Cardiac fibroblast (primary cell): ENCODE results near the gene SCAMP3.

Experiments
- DNase-seq, 2 donors: peaks; one replicate each; pipeline versions ENCODE4 v3.0.0 to v3.0.0-alpha.2; 2010; ENCODE audit warnings: low read depth in 2 of 2
- H3K4me3 ChIP-seq, 2 donors: replicated peaks in 1 of 2; 1 replicate in 1 of 2; 2 replicates in 1 of 2; pipeline ENCODE4 v1.5.1; 2011; ENCODE audit warnings: low read depth in 2 of 2, low read length in 2 of 2, mild to moderate bottlenecking in 2 of 2, moderate library complexity in 1 of 2
- TF ChIP-seq, protein P1 (sequence below): IDR thresholded peaks from one replicate; pipeline ENCODE4 v1.5.1; 2011; ENCODE audit warnings: low read depth, mild to moderate bottlenecking, low read length, inconsistent platforms

Gene SCAMP3

DNA sequence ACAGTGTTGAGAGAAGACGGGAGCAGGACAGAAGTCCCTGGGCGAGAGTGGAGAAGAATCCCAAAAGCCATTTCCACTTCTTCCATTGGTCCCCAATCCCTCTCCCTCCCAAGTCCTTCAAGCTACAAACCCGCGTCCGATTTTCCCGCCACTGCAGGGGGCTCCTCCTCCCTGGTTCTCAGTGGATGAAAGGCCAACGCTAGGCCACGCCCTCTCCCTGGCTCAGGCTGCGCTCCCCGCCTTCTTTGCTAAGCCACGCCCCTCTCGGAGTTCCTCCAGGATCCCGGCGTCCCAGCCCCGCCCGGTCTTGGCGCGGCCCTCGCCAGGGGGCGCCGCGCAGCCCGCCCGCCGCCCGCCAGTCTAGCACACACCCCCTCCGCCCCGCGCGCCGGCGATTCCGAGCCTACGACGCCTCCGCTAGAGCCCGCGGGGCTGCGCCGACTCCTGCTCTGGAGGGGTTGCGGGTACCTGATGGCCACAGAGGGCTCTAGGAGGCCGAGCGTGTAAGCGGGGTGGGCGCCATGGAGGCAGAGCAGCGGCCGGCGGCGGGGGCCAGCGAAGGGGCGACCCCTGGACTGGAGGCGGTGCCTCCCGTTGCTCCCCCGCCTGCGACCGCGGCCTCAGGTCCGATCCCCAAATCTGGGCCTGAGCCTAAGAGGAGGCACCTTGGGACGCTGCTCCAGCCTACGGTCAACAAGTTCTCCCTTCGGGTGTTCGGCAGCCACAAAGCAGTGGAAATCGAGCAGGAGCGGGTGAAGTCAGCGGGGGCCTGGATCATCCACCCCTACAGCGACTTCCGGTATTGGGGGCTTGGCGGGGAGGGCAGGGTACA lies 15.1 kb upstream of the SCAMP3 start, which contains the start of gene HCN3:
HCN3 (plus strand) TSS at position 394 of the 832 bp plus-strand sequence; CDS start at position 522, 128 bp downstream.
- DNase-seq: peak; percentile 96 to 97
- TF ChIP-seq, protein P1, sequence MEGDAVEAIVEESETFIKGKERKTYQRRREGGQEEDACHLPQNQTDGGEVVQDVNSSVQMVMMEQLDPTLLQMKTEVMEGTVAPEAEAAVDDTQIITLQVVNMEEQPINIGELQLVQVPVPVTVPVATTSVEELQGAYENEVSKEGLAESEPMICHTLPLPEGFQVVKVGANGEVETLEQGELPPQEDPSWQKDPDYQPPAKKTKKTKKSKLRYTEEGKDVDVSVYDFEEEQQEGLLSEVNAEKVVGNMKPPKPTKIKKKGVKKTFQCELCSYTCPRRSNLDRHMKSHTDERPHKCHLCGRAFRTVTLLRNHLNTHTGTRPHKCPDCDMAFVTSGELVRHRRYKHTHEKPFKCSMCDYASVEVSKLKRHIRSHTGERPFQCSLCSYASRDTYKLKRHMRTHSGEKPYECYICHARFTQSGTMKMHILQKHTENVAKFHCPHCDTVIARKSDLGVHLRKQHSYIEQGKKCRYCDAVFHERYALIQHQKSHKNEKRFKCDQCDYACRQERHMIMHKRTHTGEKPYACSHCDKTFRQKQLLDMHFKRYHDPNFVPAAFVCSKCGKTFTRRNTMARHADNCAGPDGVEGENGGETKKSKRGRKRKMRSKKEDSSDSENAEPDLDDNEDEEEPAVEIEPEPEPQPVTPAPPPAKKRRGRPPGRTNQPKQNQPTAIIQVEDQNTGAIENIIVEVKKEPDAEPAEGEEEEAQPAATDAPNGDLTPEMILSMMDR: peak; percentile 31
- peak within 1 kb of the TSS; percentile 70 to 73 for H3K4me3 ChIP-seq

DNA sequence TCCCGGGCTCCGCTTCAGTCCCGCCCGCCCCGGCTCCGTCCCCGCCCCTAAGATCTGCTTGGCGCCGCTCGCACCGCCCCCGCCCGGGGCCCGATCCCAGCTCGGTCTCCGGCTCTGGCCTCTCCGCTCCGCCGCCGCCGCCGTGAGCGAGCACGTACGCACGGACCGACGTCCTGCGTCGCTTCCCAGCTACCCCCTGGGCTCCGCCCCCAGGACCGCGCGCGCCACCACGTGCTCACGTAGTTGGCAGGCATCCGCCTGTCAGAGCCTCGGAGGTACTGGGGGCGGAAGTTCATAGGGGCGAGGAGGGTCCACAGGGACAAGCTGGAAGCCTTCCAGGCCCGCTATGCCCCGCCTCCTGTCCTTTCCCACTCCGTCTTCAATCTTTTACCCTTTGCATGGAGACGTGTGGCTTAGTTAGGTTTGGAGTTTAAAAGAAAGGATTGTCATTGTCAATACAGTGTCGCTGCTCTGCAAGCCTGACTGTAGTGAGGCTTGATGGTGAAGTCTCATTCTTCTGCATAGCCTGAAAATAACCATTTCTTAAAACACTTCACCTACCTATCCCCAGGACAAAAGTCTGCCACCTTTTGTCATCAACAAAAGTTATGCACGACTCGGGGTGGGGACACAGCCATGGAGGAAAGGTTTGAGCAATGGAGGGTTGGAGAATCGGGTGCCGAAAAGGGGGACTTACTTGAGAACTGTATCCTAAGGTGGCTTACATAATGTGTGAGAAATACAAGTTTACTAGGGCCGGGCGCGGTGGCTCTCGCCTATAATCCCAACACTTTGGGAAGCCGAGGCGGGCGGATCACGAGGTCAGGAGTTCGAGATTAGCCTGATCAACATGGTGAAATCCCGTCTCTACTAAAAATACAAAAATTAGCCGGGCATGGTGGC lies 11.4 kb upstream of the SCAMP3 start, which contains the start of gene CLK2:
CLK2 (minus strand) TSS at position 162 of the 903 bp plus-strand sequence. CDS start 2,527 bp downstream, outside the sequence.
- peak; percentile 94 to 98 for DNase-seq
- H3K4me3 ChIP-seq: peak within 1 kb of the TSS; percentile 73 to 88
- TF ChIP-seq, protein P1: no peak

DNA sequence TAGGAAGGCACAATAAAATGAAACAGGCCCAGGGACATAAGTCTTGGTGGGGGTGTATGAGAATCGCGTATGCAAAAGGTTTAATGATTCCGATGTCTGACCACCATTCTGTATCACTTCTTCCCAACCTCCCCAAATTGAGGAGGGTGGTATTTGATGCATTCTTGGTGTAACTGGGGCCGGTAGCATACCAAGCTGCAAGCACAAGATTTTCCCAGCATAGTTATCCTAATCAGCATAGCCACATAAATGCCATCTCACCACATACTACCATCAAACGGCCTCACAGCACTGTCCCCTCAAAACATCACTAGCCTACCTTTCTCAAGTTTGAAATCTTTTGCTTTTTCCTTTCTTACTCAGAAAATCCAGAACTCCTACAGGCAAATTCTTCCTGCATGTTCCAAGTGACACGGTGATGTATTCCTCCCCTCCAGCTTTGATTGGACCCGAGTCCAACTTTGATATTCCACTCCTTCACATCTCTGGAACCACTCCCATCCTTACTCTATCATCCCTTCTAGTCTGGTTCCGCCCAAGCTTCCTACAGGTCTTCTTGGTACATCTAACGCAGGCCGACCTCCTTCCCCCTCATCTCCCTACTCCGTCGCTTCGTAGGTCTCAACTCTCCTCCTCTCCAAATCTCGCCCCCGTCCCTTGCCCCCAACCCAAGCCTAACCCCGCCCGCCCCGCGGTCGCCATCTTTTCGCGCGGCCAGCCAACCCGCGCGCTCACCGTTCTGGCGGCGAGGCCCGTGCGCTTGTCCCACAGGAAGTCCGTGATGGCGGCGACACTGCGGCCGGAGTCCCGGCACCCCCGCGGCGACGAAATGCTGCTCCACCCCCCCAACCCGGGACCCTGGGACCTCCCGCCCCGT lies 10.5 kb upstream of the SCAMP3 start:
- H3K4me3 ChIP-seq: peak overlapping the region; percentile 73 to 88
- DNase-seq: peak; percentile 65
- TF ChIP-seq, protein P1: no peak

GRCh38 chr1:155269381-155269780 lies 7.2 kb upstream of the SCAMP3 start:
- no peak overlapping the region for H3K4me3 ChIP-seq
- TF ChIP-seq, protein P1: no peak
- no peak for DNase-seq

GRCh38 chr1:155268630-155269029 lies 6.5 kb upstream of the SCAMP3 start:
- H3K4me3 ChIP-seq: no peak overlapping the region
- TF ChIP-seq, protein P1: no peak
- DNase-seq: no peak

- TF ChIP-seq, protein P1: no peak
- no peak for DNase-seq
- H3K4me3 ChIP-seq: no peak overlapping the region
Observed at GRCh38 chr1:155267373-155267772, 5.2 kb upstream of the SCAMP3 start.
